Measurements from ENCODE around the gene SETD1A.

DNA sequence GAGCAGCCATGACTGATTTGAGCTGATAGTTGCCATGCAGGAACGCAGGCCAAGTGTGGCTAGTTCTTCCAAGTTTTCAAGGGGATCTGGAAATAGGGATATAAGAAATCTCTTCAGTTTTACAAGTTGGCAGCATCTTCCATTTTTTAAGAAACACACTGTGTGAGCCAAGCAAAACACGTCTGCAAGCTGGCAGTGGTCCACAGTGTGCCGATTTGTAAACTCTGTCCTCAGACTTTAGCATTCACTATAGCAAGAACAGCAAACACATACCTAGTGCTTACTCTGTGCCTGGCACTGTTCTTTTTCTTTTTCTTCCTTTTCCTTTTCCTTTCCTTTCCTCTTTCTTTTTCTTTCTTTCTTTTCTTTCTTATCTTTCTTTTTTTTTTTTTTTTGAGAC lies 5.8 kb upstream of the SETD1A start:
- TF ChIP-seq, protein P1, sequence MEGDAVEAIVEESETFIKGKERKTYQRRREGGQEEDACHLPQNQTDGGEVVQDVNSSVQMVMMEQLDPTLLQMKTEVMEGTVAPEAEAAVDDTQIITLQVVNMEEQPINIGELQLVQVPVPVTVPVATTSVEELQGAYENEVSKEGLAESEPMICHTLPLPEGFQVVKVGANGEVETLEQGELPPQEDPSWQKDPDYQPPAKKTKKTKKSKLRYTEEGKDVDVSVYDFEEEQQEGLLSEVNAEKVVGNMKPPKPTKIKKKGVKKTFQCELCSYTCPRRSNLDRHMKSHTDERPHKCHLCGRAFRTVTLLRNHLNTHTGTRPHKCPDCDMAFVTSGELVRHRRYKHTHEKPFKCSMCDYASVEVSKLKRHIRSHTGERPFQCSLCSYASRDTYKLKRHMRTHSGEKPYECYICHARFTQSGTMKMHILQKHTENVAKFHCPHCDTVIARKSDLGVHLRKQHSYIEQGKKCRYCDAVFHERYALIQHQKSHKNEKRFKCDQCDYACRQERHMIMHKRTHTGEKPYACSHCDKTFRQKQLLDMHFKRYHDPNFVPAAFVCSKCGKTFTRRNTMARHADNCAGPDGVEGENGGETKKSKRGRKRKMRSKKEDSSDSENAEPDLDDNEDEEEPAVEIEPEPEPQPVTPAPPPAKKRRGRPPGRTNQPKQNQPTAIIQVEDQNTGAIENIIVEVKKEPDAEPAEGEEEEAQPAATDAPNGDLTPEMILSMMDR (IDR thresholded peaks at IDR 0.05) = no peak
- no peak for TF ChIP-seq EP300 (IDR thresholded peaks at IDR 0.05)
- no peak for TF ChIP-seq POLR2A (IDR thresholded peaks at IDR 0.05)

Data from sigmoid colon (tissue), 4 donors.